ENCODE data around the gene MRPL9. TPM values are rescaled to one million over a fixed set of nuclear protein-coding genes. Genes with fewer than 3 reads are reported as not detected.
A peak's percentile ranks its signal among the peaks of the same experiment; 100 is the strongest.

The MRPL9 gene
- total and polyA plus RNA-seq, 3 experiments from 2014 or later = 132 to 195 (median 190) TPM

- Histone ChIP-seq H3K27ac (ENCODE audit: low read depth, low read length) (no peak within 1 kb of the TSS), H3K9me3 (ENCODE audit: low read length) (no peaks in the 10 kb centered on the region), H3K36me3 (ENCODE audit: insufficient read depth, low read length) (no peaks in the 10 kb centered on the region), H3K4me1 (ENCODE audit: insufficient read depth, low read length) (no peaks in the 10 kb centered on the region), H3K27me3 (ENCODE audit: insufficient read depth, low read length, poor library complexity, severe bottlenecking) (no peaks in the 10 kb centered on the region), H3K4me3 (ENCODE audit: low read length) (no peak within 1 kb of the TSS)
- Mint-ChIP-seq H3K27ac (peak within 1 kb of the TSS in 6 of 8 donors; percentile 27 to 88 (median 72)), H3K9me3 (no peaks in the 10 kb centered on the region), H3K27me3 (peaks cover 5% of the 10 kb centered on the region in 2 donors), H3K36me3 (no peaks in the 10 kb centered on the region), H3K4me1 (peaks cover 6 to 10% (median 6%) of the 10 kb centered on the region in 3 donors), H3K4me3 (no peak within 1 kb of the TSS)
- POLR2A ChIA-PET = no interaction called here
- CTCF ChIA-PET = no interaction called here
- no peak for DNase-seq
Measured at GRCh38 chr1:151805066-151805820, 41.9 kb upstream of the MRPL9 start, which contains the start of gene LINGO4. Gene LINGO4, minus strand, starts transcription at chr1:151805419. Its CDS starts 2,715 bp downstream, at chr1:151802704.

- Histone ChIP-seq H3K27me3 (ENCODE audit: insufficient read depth, low read length, poor library complexity, severe bottlenecking) (no peaks in the 10 kb centered on the region), H3K27ac (ENCODE audit: low read depth, low read length) (no peak overlapping the region), H3K36me3 (ENCODE audit: insufficient read depth, low read length) (no peaks in the 10 kb centered on the region), H3K4me1 (ENCODE audit: insufficient read depth, low read length) (no peaks in the 10 kb centered on the region), H3K9me3 (ENCODE audit: low read length) (no peaks in the 10 kb centered on the region), H3K4me3 (ENCODE audit: low read length) (no peak overlapping the region)
- CTCF ChIA-PET = interaction anchor here (1.1 kb wide), 1 partner anchor 11 kb away, joined by 3 read pairs; no protein-coding TSS in a partner anchor
- Mint-ChIP-seq H3K4me3 (no peak overlapping the region), H3K27ac (peak overlapping the region in 7 of 8 donors; percentile 23 to 83 (median 75)), H3K9me3 (no peaks in the 10 kb centered on the region), H3K27me3 (peaks cover 6 to 12% of the 10 kb centered on the region in 2 donors), H3K36me3 (peaks cover 0 to 2% (median 0%) of the 10 kb centered on the region in 3 donors), H3K4me1 (peaks cover 12 to 17% (median 12%) of the 10 kb centered on the region in 3 donors)
- POLR2A ChIA-PET = no interaction called here
- no peak for DNase-seq
Measured at GRCh38 chr1:151803915-151804314, 40.6 kb upstream of the MRPL9 start.

- H3K27ac Mint-ChIP-seq = peak overlapping the region in 7 of 8 donors; percentile 67 to 95 (median 79)
Measured at GRCh38 chr1:151803164-151803563, 39.9 kb upstream of the MRPL9 start.

GRCh38 chr1:151802372-151802771 lies 39.1 kb upstream of the MRPL9 start:
- POLR2A ChIA-PET = no interaction called here
- no peak overlapping the region for H3K4me3 Mint-ChIP-seq

More at GRCh38 chr1:151803164-151803563, 39.9 kb upstream of the MRPL9 start:
- ChIA-PET POLR2A (no interaction called here), CTCF (interaction anchor here (1.5 kb wide), 1 partner anchor 33 kb away, joined by 4 read pairs; no protein-coding TSS in a partner anchor)
- no peak overlapping the region for H3K4me3 Mint-ChIP-seq
- H3K9me3 Mint-ChIP-seq = no peaks in the 10 kb centered on the region
- H3K4me3 ChIP-seq (ENCODE audit: low read length) = no peak overlapping the region
- peaks cover 12 to 19% (median 12%) of the 10 kb centered on the region in 3 donors for H3K4me1 Mint-ChIP-seq
- no peaks in the 10 kb centered on the region for H3K9me3 ChIP-seq (ENCODE audit: low read length)
- H3K4me1 ChIP-seq (ENCODE audit: insufficient read depth, low read length) = no peaks in the 10 kb centered on the region
- peaks cover 6 to 12% of the 10 kb centered on the region in 2 donors for H3K27me3 Mint-ChIP-seq
- H3K27me3 ChIP-seq (ENCODE audit: insufficient read depth, low read length, poor library complexity, severe bottlenecking) = no peaks in the 10 kb centered on the region
- no peaks in the 10 kb centered on the region for H3K36me3 ChIP-seq (ENCODE audit: insufficient read depth, low read length)
- no peak for DNase-seq
- H3K27ac ChIP-seq (ENCODE audit: low read depth, low read length) = no peak overlapping the region
- H3K36me3 Mint-ChIP-seq = peaks cover 0 to 4% (median 2%) of the 10 kb centered on the region in 3 donors

GRCh38 chr1:151801846-151802245 lies 38.5 kb upstream of the MRPL9 start:
- no peak for DNase-seq
- H3K4me1 Mint-ChIP-seq = peaks cover 12 to 17% (median 12%) of the 10 kb centered on the region in 3 donors
- H3K9me3 Mint-ChIP-seq = no peaks in the 10 kb centered on the region
- no peak overlapping the region for H3K4me3 Mint-ChIP-seq
- H3K36me3 ChIP-seq (ENCODE audit: insufficient read depth, low read length) = no peaks in the 10 kb centered on the region
- ChIA-PET POLR2A (interaction anchor here (0.5 kb wide), 1 partner anchor 422 kb away, joined by 4 read pairs; no protein-coding TSS in a partner anchor), CTCF (interaction anchor here (1.1 to 1.5 kb wide), 2 partner anchors 17 to 34 kb away, joined by 3 to 4 read pairs; no protein-coding TSS in a partner anchor)
- H3K4me1 ChIP-seq (ENCODE audit: insufficient read depth, low read length) = no peaks in the 10 kb centered on the region
- H3K27me3 ChIP-seq (ENCODE audit: insufficient read depth, low read length, poor library complexity, severe bottlenecking) = no peaks in the 10 kb centered on the region
- no peaks in the 10 kb centered on the region for H3K9me3 ChIP-seq (ENCODE audit: low read length)
- H3K27ac Mint-ChIP-seq = peak overlapping the region in 2 of 8 donors; percentile 24 to 46
- no peak overlapping the region for H3K27ac ChIP-seq (ENCODE audit: low read depth, low read length)
- peaks cover 4 to 12% of the 10 kb centered on the region in 2 donors for H3K27me3 Mint-ChIP-seq
- H3K4me3 ChIP-seq (ENCODE audit: low read length) = no peak overlapping the region
- H3K36me3 Mint-ChIP-seq = peaks cover 0 to 4% (median 2%) of the 10 kb centered on the region in 3 donors

More at GRCh38 chr1:151802372-151802771, 39.1 kb upstream of the MRPL9 start:
- no peak overlapping the region for H3K4me3 ChIP-seq (ENCODE audit: low read length)
- no peaks in the 10 kb centered on the region for H3K9me3 ChIP-seq (ENCODE audit: low read length)
- Mint-ChIP-seq H3K27ac (peak overlapping the region in 2 of 8 donors; percentile 24 to 95), H3K9me3 (no peaks in the 10 kb centered on the region), H3K36me3 (peaks cover 0 to 4% (median 2%) of the 10 kb centered on the region in 3 donors), H3K27me3 (peaks cover 4 to 12% of the 10 kb centered on the region in 2 donors), H3K4me1 (peaks cover 12 to 17% (median 12%) of the 10 kb centered on the region in 3 donors)
- H3K27ac ChIP-seq (ENCODE audit: low read depth, low read length) = no peak overlapping the region
- CTCF ChIA-PET = interaction anchor here (1.1 to 1.5 kb wide), 2 partner anchors 17 to 34 kb away, joined by 3 to 4 read pairs; no protein-coding TSS in a partner anchor
- no peaks in the 10 kb centered on the region for H3K4me1 ChIP-seq (ENCODE audit: insufficient read depth, low read length)
- no peaks in the 10 kb centered on the region for H3K36me3 ChIP-seq (ENCODE audit: insufficient read depth, low read length)
- DNase-seq = no peak
- H3K27me3 ChIP-seq (ENCODE audit: insufficient read depth, low read length, poor library complexity, severe bottlenecking) = no peaks in the 10 kb centered on the region

GRCh38 chr1:151801310-151801820 lies 38.1 kb upstream of the MRPL9 start:
- peaks cover 12 to 17% (median 12%) of the 10 kb centered on the region in 3 donors for H3K4me1 Mint-ChIP-seq
- Histone ChIP-seq H3K9me3 (ENCODE audit: low read length) (no peaks in the 10 kb centered on the region), H3K4me3 (ENCODE audit: low read length) (no peak overlapping the region), H3K4me1 (ENCODE audit: insufficient read depth, low read length) (no peaks in the 10 kb centered on the region), H3K27ac (ENCODE audit: low read depth, low read length) (no peak overlapping the region), H3K36me3 (ENCODE audit: insufficient read depth, low read length) (no peaks in the 10 kb centered on the region), H3K27me3 (ENCODE audit: insufficient read depth, low read length, poor library complexity, severe bottlenecking) (no peaks in the 10 kb centered on the region)
- ChIA-PET CTCF (interaction anchor here (1.1 to 1.3 kb wide), 2 partner anchors 16 to 21 kb away, joined by 3 read pairs; no protein-coding TSS in a partner anchor), POLR2A (interaction anchor here (0.5 kb wide), 1 partner anchor 422 kb away, joined by 4 read pairs; no protein-coding TSS in a partner anchor)
- no peaks in the 10 kb centered on the region for H3K9me3 Mint-ChIP-seq
- DNase-seq = no peak
- peak overlapping the region in 1 of 8 donors; percentile 73 for H3K27ac Mint-ChIP-seq
- H3K27me3 Mint-ChIP-seq = peaks cover 4 to 12% of the 10 kb centered on the region in 2 donors
- H3K4me3 Mint-ChIP-seq = no peak overlapping the region
- H3K36me3 Mint-ChIP-seq = peaks cover 0 to 5% (median 5%) of the 10 kb centered on the region in 3 donors

GRCh38 chr1:151800830-151801229 lies 37.5 kb upstream of the MRPL9 start:
- Mint-ChIP-seq H3K4me1 (peaks cover 12 to 17% (median 12%) of the 10 kb centered on the region in 3 donors), H3K36me3 (peaks cover 0 to 5% (median 5%) of the 10 kb centered on the region in 3 donors), H3K9me3 (no peaks in the 10 kb centered on the region), H3K4me3 (peak overlapping the region in 4 of 7 donors; percentile 0 to 63 (median 42)), H3K27ac (peak overlapping the region in 7 of 8 donors; percentile 67 to 94 (median 84)), H3K27me3 (peaks cover 4 to 12% of the 10 kb centered on the region in 2 donors)
- H3K9me3 ChIP-seq (ENCODE audit: low read length) = no peaks in the 10 kb centered on the region
- H3K4me3 ChIP-seq (ENCODE audit: low read length) = no peak overlapping the region
- DNase-seq = no peak
- no peaks in the 10 kb centered on the region for H3K4me1 ChIP-seq (ENCODE audit: insufficient read depth, low read length)
- H3K36me3 ChIP-seq (ENCODE audit: insufficient read depth, low read length) = no peaks in the 10 kb centered on the region
- no peak overlapping the region for H3K27ac ChIP-seq (ENCODE audit: low read depth, low read length)
- no peaks in the 10 kb centered on the region for H3K27me3 ChIP-seq (ENCODE audit: insufficient read depth, low read length, poor library complexity, severe bottlenecking)
- POLR2A ChIA-PET = no interaction called here
- CTCF ChIA-PET = interaction anchor here (1.3 kb wide), 1 partner anchor 20 kb away, joined by 3 read pairs; no protein-coding TSS in a partner anchor
